Astrocyte (in vitro differentiated cells and primary cell): ENCODE results near the gene IKZF2.

Experiments
- EZH2 ChIP-seq: IDR thresholded peaks from 2 replicates; pipeline ENCODE4 v1.6.1; 2012; ENCODE audit warnings: mild to moderate bottlenecking, low read length, inconsistent platforms; ENCODE audit not compliant: insufficient read depth
- TF ChIP-seq, protein P1 (sequence below): IDR thresholded peaks from 2 replicates; pipeline ENCODE4 v1.5.1; 2011; ENCODE audit warnings: low read depth, mild to moderate bottlenecking, inconsistent platforms, low read length, moderate library complexity; ENCODE audit not compliant: insufficient read depth

DNA sequence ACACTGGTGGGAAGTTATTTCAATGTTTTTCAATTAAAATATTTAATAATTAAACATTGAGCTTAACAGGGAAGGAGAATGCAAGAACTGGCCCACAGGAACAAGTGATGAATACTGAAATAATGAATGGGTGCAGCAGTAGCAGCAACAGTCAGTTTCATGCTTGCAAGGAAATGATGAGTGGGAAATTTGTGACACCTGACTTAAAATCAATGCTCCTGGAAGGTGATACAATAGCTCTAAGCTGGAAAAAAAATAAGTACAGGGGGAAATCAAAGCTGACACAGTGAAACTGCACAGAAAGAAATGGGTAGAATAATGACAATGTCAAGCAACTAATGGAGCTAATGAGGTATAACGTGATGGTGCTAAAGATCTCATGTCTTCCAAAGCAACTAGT, 184.5 kb downstream of the IKZF2 start:
- TF ChIP-seq, protein P1, sequence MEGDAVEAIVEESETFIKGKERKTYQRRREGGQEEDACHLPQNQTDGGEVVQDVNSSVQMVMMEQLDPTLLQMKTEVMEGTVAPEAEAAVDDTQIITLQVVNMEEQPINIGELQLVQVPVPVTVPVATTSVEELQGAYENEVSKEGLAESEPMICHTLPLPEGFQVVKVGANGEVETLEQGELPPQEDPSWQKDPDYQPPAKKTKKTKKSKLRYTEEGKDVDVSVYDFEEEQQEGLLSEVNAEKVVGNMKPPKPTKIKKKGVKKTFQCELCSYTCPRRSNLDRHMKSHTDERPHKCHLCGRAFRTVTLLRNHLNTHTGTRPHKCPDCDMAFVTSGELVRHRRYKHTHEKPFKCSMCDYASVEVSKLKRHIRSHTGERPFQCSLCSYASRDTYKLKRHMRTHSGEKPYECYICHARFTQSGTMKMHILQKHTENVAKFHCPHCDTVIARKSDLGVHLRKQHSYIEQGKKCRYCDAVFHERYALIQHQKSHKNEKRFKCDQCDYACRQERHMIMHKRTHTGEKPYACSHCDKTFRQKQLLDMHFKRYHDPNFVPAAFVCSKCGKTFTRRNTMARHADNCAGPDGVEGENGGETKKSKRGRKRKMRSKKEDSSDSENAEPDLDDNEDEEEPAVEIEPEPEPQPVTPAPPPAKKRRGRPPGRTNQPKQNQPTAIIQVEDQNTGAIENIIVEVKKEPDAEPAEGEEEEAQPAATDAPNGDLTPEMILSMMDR = no peak
- no peak for TF ChIP-seq EZH2
